ENCODE results near the gene MYO16. TPM values are rescaled to one million over a fixed set of nuclear protein-coding genes. Genes with fewer than 3 reads are reported as not detected.

MYO16 gene
- total and polyA plus RNA-seq, 2 of the 4 experiments (the other 2 are of a cell fraction): under 0.01 to 0.03 TPM

DNA sequence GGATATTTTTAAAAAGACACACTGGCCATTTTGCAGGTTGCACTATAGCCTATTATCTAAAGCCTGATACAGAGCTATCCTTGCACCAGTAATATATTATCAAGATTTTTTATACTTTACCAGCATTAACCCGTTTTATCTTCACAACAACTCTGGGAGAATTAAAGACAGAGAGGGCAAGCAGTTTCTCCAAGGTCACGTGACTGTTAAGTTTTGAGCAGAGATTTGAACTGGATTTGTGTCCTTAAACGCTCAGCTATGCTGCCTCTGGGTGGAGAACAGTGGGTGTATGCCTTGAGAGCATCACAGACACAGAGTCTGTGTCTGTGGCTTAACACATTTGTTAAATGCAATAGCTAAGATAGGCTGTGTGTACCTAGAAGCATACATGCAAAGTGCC is 147.2 kb downstream of the MYO16 start:
- Histone ChIP-seq H3K4me2 (ENCODE audit: low read depth, low read length) (no peak overlapping the region), H2AFZ (replicated peaks; ENCODE audit: low read length, poor library complexity) (no peak overlapping the region), H3K9me3 (ENCODE audit: control insufficient read depth, insufficient read depth, low read length) (no peaks in the 10 kb centered on the region), H2BK15ac (ENCODE audit: low read depth, low read length) (no peak overlapping the region), H4K91ac (ENCODE audit: insufficient read depth, low read depth, low read length) (no peak overlapping the region), H2BK5ac (ENCODE audit: low read depth, low read length, poor library complexity, severe bottlenecking) (no peak overlapping the region), H3K4ac (ENCODE audit: low read depth, low read length) (no peak overlapping the region), H4K20me1 (ENCODE audit: insufficient read depth, low read length) (no peaks in the 10 kb centered on the region), H2BK20ac (ENCODE audit: low read depth, low read length) (no peak overlapping the region), H2AK5ac (ENCODE audit: low read depth, low read length) (no peak overlapping the region), H3K9ac (ENCODE audit: low read depth, low read length) (no peak overlapping the region), H3K79me1 (ENCODE audit: low read depth in 1 of 2, low read length in 2 of 2) (no peaks in the 10 kb centered on the region), H3K14ac (replicated peaks; ENCODE audit: low read depth, low read length) (no peak overlapping the region), H3K27ac (ENCODE audit: insufficient read depth, low read length) (no peak overlapping the region), H3K23ac (ENCODE audit: low read depth, low read length) (no peak overlapping the region), H3K27me3 (ENCODE audit: control insufficient read depth, insufficient read depth, low read length) (no peaks in the 10 kb centered on the region), H3K4me1 (ENCODE audit: control insufficient read depth, insufficient read depth, low read length) (peaks cover 3% of the 10 kb centered on the region), H3K4me3 (ENCODE audit: insufficient read depth, low read depth, low read length) (no peak overlapping the region), H4K5ac (ENCODE audit: low read depth, low read length) (no peak overlapping the region), H3K36me3 (ENCODE audit: control insufficient read depth, insufficient read depth, low read length) (no peaks in the 10 kb centered on the region), H2BK120ac (ENCODE audit: low read depth, low read length) (no peak overlapping the region), H2AK9ac (replicated peaks; ENCODE audit: low read depth, low read length, poor library complexity) (no peak overlapping the region), H4K8ac (ENCODE audit: low read depth in 2 of 2, low read length in 2 of 2) (no peak overlapping the region), H3K18ac (ENCODE audit: low read depth, low read length) (no peak overlapping the region), H3K56ac (ENCODE audit: extremely low read depth, insufficient read depth, low read length) (no peak overlapping the region), H3K9me1 (ENCODE audit: insufficient read depth, low read length) (no peaks in the 10 kb centered on the region)
- in situ Hi-C loops (cut with MboI; ENCODE audit: low sequenced_read_pairs) (no loop called here), dilution Hi-C loops (cut with HindIII; ENCODE audit: low sequenced_read_pairs, unreplicated experiment) (no loop called here), intact Hi-C loops (cut with micrococcal nuclease) (no loop called here)
- POLR2A ChIA-PET (ENCODE audit: unreplicated experiment): no interaction called here
- CTCF ChIA-PET: interaction anchor here (0.8 kb wide), 1 partner anchor 9 kb away, joined by 3 read pairs; no protein-coding TSS in a partner anchor
- no CpG with 5 or more reads among the region's 3 CpGs for WGBS, 2 experiments (ENCODE audit: extremely low coverage in 2 of 2, insufficient read length in 1 of 2)
- no peak for DNase-seq
- ATAC-seq (ENCODE audit: low read depth): no peak
- BruUV-seq (replicated peaks): no TSS peak
- TF ChIP-seq, protein P1, sequence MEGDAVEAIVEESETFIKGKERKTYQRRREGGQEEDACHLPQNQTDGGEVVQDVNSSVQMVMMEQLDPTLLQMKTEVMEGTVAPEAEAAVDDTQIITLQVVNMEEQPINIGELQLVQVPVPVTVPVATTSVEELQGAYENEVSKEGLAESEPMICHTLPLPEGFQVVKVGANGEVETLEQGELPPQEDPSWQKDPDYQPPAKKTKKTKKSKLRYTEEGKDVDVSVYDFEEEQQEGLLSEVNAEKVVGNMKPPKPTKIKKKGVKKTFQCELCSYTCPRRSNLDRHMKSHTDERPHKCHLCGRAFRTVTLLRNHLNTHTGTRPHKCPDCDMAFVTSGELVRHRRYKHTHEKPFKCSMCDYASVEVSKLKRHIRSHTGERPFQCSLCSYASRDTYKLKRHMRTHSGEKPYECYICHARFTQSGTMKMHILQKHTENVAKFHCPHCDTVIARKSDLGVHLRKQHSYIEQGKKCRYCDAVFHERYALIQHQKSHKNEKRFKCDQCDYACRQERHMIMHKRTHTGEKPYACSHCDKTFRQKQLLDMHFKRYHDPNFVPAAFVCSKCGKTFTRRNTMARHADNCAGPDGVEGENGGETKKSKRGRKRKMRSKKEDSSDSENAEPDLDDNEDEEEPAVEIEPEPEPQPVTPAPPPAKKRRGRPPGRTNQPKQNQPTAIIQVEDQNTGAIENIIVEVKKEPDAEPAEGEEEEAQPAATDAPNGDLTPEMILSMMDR (conservative IDR thresholded peaks at IDR 0.05; ENCODE audit: low read depth, low read length): no peak
- TF ChIP-seq RFX5 (IDR thresholded peaks at IDR 0.05; ENCODE audit: low read depth, low read length) (no peak), NFE2L2 (IDR thresholded peaks at IDR 0.05; ENCODE audit: low read depth, low read length) (no peak), MAZ (IDR thresholded peaks at IDR 0.05; ENCODE audit: borderline replicate concordance, low read depth, low read length) (no peak), FOS (IDR thresholded peaks at IDR 0.05; ENCODE audit: low read depth, low read length) (no peak), POLR2A (IDR thresholded peaks at IDR 0.05; ENCODE audit: low read depth, low read length) (no peak), CHD1 (IDR thresholded peaks at IDR 0.05; ENCODE audit: low read depth, low read length) (no peak), SMC3 (IDR thresholded peaks at IDR 0.05; ENCODE audit: low read depth, low read length) (no peak), CEBPB (IDR thresholded peaks at IDR 0.05; ENCODE audit: low read depth, low read length) (no peak), RCOR1 (IDR thresholded peaks at IDR 0.05; ENCODE audit: insufficient replicate concordance, low read length) (no peak), RAD21 (IDR thresholded peaks at IDR 0.05; ENCODE audit: low read length) (no peak), MAFK (IDR thresholded peaks at IDR 0.05; ENCODE audit: low read depth, low read length) (no peak), BHLHE40 (IDR thresholded peaks at IDR 0.05; ENCODE audit: low read depth, low read length) (no peak), MXI1 (IDR thresholded peaks at IDR 0.05; ENCODE audit: borderline replicate concordance, low read depth, low read length) (no peak)
- TF ChIP-seq, protein P2, sequence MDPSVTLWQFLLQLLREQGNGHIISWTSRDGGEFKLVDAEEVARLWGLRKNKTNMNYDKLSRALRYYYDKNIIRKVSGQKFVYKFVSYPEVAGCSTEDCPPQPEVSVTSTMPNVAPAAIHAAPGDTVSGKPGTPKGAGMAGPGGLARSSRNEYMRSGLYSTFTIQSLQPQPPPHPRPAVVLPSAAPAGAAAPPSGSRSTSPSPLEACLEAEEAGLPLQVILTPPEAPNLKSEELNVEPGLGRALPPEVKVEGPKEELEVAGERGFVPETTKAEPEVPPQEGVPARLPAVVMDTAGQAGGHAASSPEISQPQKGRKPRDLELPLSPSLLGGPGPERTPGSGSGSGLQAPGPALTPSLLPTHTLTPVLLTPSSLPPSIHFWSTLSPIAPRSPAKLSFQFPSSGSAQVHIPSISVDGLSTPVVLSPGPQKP (IDR thresholded peaks at IDR 0.05; ENCODE audit: borderline replicate concordance, low read depth, low read length): no peak
- TF ChIP-seq, protein P3, sequence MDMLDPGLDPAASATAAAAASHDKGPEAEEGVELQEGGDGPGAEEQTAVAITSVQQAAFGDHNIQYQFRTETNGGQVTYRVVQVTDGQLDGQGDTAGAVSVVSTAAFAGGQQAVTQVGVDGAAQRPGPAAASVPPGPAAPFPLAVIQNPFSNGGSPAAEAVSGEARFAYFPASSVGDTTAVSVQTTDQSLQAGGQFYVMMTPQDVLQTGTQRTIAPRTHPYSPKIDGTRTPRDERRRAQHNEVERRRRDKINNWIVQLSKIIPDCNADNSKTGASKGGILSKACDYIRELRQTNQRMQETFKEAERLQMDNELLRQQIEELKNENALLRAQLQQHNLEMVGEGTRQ (IDR thresholded peaks at IDR 0.05; ENCODE audit: low read depth, low read length): no peak; the same call in 1 of the 2 replicates
